Left lobe of liver (tissue), 2 donors: ENCODE measurements around the gene EML2. TPM values are rescaled to one million over a fixed set of nuclear protein-coding genes. Genes with fewer than 3 reads are reported as not detected.
A peak's percentile ranks its signal among the peaks of the same experiment; 100 is the strongest.
"Not testable (repeated sequence)": the region's sequence is repeated elsewhere in the genome, so short reads cannot be mapped to it uniquely, and the experiment has no call there.

ENCODE experiments used
- ATAC-seq: fragments of 200-7000 bp; cut with Tn5 transposase; one replicate; pipeline ENCODE4 v1.9.1; 2020; ENCODE audit warnings: mild to moderate bottlenecking, moderate library complexity
- DNase-seq: peaks from one replicate; pipeline ENCODE4 v3.0.0-alpha.2; 2020; ENCODE audit warnings: low spot score
- total RNA-seq: library from RNA; stranded (reverse); gene quantifications from one replicate; pipeline ENCODE4 v1.2.1, GENCODE V29; 2021
- donor health status: DM: no; HTN: no; CAD: no; lungs with moderate emphysema.
- donor health status: DM: no; HTN: yes; CAD: no.

The EML2 gene
- total RNA-seq, 1 donor from 2014 or later: 17.9 TPM

- DNase-seq (no peak), ATAC-seq (no peak)
Observed at GRCh38 chr19:45621389-45621788, 17.8 kb downstream of the EML2 start.

- no peak for DNase-seq
- no peak for ATAC-seq
Observed at GRCh38 chr19:45616704-45617017, 22.5 kb downstream of the EML2 start.

DNA sequence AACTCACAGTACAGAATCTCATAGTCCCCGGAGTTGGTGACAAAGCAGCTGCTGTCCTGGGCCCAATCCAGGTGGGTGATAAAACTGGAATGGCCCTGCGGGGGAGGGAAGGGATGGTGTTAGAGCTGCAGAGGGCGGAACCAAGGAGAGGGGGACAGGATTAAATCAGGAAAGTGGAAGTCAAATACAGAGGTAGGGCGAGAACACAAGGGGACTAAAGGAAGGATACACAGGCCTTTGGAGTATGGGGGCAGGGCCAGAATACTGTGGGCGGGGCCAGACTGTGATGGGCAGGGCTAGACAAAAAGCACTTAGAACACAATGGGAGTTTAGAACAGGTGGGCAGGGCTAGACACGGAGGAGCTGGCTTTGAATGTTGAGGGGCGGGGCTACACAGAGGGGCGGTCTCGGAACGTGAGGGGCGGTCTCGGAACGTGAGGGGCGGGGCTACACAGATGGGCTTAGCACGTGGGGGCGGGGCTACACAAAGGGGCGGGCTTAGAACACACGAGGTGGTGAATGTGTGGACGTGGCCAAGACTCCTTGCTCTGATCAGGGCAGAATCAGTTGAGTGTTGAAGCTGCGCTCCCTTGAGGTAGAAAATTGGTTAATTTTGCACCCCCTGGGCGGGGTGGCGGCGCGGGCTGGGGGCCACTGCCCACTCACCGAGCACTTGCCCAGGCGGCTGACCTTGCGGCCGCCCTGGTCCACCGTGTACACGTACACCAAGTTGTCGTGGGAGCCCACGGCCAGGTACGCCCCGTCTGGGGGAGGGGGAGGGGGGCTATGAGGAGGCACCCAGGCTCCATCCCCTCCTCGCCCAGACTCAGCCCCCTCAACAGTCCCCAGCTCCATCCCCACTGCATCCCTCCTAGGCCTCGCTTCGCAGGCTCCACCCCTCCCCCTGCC lies 23.1 kb downstream of the EML2 start:
- ATAC-seq: peak; percentile 88
- peak; percentile 63 for DNase-seq

- not testable (repeated sequence) for DNase-seq, ATAC-seq
Observed at GRCh38 chr19:45615056-45615455, 24.1 kb downstream of the EML2 start.

GRCh38 chr19:45613926-45614725 lies 25.1 kb downstream of the EML2 start:
- no peak for ATAC-seq
- DNase-seq: no peak

- ATAC-seq (no peak), DNase-seq (no peak)
Observed at GRCh38 chr19:45608948-45609347, 30.2 kb downstream of the EML2 start.

GRCh38 chr19:45607071-45608029 lies 31.8 kb downstream of the EML2 start:
- ATAC-seq (peak; percentile 98), DNase-seq (peak; percentile 74)

DNA sequence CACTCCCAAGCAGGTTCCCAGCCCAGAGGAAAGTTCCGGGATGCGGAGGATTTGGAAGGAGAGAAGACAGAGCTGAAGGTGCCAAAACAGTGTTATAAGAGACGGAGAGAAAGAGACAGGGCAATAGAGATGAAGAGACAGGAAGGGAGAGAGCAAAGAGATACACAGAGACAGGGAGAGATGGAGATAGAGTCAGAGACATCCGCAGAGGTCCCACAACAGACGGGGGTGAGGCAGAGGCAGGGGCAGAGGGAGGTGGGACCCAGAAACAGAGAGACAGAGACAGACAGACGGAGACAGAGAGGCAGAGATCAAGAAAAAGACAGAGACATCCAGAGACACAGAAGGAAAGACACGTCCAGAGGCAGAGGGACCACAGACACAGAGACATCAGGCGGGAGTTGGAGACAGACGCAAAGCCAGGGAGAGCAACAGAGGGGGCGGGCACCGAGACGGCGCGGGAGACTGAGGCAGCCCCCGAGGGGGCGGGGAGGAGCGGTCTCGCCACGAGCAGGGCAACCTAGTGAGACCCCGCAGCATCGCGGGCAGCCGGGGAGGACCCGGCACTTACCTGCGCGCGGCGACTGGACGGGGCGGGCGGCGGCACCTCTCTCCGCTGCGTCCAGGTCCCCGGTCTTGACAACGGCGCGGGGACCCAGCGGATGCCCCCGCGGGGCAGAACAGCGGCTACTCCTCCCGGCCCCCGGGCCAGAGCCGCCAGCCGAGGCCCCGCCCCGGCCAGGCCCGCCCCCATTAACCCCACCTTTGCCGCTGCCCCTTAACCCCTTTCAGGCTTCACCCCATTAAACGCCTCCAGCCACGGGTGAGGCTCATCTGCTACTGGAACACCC lies 37.4 kb downstream of the EML2 start, which contains the start of gene GPR4:
TSS of gene GPR4 (minus strand) at position 689 of the 851 bp plus-strand sequence. CDS start 10,346 bp downstream, outside the sequence.
- DNase-seq: no peak
- peak; percentile 63 for ATAC-seq

DNA sequence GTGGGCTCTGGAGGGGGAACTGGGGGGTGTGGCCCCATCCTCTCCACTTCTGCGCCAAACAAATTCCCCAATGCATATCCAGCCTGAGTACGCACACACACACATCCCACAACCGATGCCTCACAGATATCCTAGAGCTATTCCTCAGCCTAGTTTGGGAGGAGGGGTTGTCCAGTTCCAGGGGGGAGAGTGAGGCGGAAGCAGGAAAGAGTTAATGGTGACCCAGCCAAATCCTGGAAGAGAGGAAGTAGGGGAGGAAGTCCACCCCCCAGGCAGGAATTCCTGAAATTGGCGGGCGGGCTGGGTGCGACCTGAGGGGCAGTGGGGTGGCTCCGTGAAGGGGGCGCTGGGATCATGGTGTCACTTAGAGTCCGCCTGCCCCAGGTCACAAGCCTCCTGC lies 38.1 kb downstream of the EML2 start:
- no peak for DNase-seq
- peak; percentile 28 for ATAC-seq

DNA sequence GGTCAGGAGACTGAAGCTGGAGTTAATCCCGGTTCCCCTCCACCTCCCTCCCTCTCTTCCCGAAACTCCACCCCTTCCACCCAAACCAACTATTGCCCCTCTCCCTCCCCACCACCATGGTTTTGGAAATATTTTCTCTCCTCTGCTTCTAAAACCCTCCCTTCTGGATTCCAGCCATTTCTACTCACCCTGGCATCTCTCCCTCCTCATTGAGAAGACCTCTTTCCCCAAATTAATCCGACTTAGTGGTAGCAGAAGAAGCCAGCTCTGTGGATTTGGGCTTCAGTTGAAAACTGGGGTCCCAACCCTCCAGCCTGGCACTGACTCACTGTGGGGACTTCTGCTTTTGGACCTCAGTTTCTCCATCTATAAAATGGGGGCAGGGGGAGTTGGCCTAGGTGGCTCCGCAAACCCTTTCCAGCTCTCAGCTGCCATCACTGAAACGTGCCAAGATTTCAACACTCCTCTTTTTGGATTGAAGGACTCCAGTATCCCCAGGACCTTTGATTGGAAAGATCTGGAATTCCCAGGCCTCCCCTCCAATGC lies 38.8 kb downstream of the EML2 start:
- ATAC-seq: no peak
- no peak for DNase-seq

- DNase-seq (no peak), ATAC-seq (no peak)
Observed at GRCh38 chr19:45599286-45599685, 39.9 kb downstream of the EML2 start.

GRCh38 chr19:45598267-45599001 lies 40.8 kb downstream of the EML2 start:
- DNase-seq: no peak
- ATAC-seq: peak; percentile 30

GRCh38 chr19:45597425-45598111 lies 41.6 kb downstream of the EML2 start:
- ATAC-seq: no peak
- no peak for DNase-seq

DNA sequence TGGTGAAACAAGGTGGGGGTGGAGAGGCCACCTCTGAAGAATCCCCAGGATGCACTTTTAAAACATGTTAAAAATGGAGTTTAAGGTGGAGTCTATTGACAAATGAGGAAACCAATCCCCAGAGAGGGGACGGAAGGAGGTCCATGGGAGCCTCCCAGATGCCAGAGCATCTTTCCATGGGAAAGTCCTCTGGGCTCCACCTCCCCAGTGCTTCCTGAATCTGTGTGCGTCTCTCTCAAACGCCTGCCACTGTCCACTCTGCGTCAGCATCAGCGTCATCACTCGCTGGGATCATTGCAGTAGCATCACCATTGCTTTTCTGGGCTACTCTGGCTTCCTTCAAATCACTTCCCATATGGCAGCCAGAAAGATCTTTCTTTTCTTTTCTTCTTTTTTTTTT lies 43.4 kb downstream of the EML2 start:
- ATAC-seq (no peak), DNase-seq (no peak)

DNA sequence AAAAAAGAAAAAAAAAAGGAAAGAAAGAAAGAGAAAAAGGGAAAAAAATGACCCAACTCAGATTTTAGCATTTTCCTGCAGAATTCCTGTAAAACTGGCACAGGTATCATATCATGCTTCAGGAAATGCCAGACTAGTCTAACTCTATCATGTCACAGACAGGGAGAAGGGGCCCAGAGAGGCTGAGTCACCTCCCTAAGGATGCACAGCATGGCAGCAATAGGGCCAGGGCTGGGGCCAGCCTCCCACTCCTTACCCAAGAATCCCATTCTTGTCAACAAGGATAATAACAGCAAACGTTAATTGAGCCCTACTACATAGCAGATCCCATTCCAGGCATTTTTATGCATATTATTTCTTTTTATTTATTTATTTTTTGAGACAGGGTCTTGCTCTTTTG lies 45.7 kb downstream of the EML2 start:
- no peak for ATAC-seq
- DNase-seq: no peak

GRCh38 chr19:45592366-45592765 lies 46.8 kb downstream of the EML2 start:
- DNase-seq (no peak), ATAC-seq (no peak)

GRCh38 chr19:45591638-45592005 lies 47.6 kb downstream of the EML2 start:
- DNase-seq: no peak

DNA sequence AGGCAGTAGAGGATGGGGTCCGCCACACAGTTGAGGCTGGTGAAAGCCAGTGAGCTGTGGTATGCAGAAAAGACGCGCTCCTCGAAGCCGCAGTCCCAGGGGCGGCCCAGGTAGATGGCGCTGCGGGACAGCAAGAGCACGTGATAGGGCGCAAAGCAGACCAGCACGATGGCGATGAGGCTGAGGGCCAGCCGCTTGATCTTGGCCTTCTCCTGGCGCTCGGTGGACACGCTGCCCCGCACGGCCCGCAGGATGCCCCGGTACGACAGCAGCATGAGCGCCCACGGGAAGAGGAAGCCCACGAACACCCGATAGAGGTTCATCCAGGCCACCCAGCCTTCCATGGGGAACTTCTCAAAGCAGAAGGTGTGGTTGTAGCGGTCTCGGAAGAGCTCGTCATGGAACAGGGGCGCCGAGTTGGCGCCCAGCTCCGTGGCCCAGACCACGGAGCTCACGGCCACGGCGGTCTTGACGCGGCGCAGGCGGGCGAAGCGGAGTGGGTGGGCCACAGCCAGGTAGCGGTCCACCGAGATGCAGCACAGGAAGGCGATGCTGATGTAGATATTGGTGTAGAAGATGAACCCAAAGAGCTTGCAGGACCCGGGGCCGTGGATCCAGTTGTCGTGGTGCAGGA lies 48.1 kb downstream of the EML2 start:
- peak; percentile 79 for ATAC-seq

More at GRCh38 chr19:45591638-45592005, 47.6 kb downstream of the EML2 start:
- no peak for ATAC-seq

More for the DNA sequence above, 48.1 kb downstream of the EML2 start:
- no peak for DNase-seq
